ENCODE data around the gene ELMO1.

DNA sequence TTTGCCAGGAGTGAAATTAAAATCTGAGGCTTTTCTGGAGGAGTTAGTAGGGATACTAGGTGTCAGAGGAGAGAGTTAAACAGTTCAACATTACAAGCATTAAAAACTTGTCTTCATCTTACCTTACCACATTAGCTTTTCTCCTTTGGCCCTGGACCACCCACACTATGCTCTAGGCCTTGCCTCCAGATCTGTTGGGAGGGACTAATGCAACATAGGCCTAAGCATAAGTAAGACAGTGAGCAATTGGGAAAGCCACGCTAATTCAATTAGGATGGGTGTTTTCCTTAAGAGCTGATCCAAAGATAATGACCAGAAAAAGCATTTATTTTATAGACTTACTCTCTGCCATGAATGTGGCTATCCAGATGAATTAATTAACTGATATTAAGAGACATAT, 158.9 kb downstream of the ELMO1 start:
- TF ChIP-seq, protein P1, sequence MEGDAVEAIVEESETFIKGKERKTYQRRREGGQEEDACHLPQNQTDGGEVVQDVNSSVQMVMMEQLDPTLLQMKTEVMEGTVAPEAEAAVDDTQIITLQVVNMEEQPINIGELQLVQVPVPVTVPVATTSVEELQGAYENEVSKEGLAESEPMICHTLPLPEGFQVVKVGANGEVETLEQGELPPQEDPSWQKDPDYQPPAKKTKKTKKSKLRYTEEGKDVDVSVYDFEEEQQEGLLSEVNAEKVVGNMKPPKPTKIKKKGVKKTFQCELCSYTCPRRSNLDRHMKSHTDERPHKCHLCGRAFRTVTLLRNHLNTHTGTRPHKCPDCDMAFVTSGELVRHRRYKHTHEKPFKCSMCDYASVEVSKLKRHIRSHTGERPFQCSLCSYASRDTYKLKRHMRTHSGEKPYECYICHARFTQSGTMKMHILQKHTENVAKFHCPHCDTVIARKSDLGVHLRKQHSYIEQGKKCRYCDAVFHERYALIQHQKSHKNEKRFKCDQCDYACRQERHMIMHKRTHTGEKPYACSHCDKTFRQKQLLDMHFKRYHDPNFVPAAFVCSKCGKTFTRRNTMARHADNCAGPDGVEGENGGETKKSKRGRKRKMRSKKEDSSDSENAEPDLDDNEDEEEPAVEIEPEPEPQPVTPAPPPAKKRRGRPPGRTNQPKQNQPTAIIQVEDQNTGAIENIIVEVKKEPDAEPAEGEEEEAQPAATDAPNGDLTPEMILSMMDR (IDR thresholded peaks at IDR 0.05; ENCODE audit: poor library complexity): no peak
- TF ChIP-seq EZH2phosphoT487 (IDR thresholded peaks at IDR 0.05; ENCODE audit: low read depth, severe bottlenecking, unreplicated experiment): no peak

Data from hepatocyte (in vitro differentiated cells).